ENCODE measurements around the gene CSTPP1.

Gene CSTPP1

DNA sequence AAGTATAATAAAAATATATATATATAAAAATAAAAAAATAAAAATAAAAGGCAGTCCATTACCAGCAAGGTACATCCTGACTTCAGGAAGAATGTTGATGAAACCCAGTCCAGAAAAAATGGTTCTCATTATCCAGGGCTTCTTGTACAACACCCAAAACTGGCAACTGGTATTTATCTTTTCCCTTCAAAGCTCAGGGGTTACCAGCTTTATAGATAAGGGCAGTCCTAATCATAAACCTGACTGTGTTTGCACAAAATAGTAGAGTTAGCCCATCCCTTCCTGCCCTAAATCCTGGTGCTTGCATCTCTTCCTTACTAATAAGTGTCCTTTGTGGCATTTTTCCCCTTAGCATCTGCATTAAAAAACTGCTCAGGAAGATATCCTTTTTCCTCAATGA lies 97.5 kb downstream of the CSTPP1 start:
- H3K4me3 ChIP-seq (ENCODE audit: low read length) = no peak overlapping the region
- no peaks in the 10 kb centered on the region for H3K79me2 ChIP-seq (ENCODE audit: control insufficient read depth, low read length)
- H3K36me3 ChIP-seq (ENCODE audit: control insufficient read depth, low read length) = no peaks in the 10 kb centered on the region
- H3K9me2 ChIP-seq (replicated peaks; ENCODE audit: control insufficient read depth, low read length) = no peaks in the 10 kb centered on the region
- TF ChIP-seq EZH2phosphoT487 (IDR thresholded peaks at IDR 0.05; ENCODE audit: borderline replicate concordance, low read length) (no peak), CTCF (IDR thresholded peaks at IDR 0.05; ENCODE audit: low read depth, low read length, poor library complexity, severe bottlenecking) (no peak)
- H3K27me3 ChIP-seq (ENCODE audit: control insufficient read depth, low read length) = no peaks in the 10 kb centered on the region
- H3K9me3 ChIP-seq (ENCODE audit: control insufficient read depth, insufficient read depth, low read length) = no peaks in the 10 kb centered on the region
- H3F3A ChIP-seq (ENCODE audit: control insufficient read depth, insufficient read depth) = no peaks in the 10 kb centered on the region
- H3K4me2 ChIP-seq (ENCODE audit: low read length) = no peak overlapping the region
- H4K20me1 ChIP-seq (ENCODE audit: control insufficient read depth, insufficient read depth, low read depth, low read length) = no peaks in the 10 kb centered on the region
- no peaks in the 10 kb centered on the region for H3K4me1 ChIP-seq (ENCODE audit: control insufficient read depth, low read length)
- no peak overlapping the region for H3K27ac ChIP-seq (ENCODE audit: low read depth, low read length)

- Histone ChIP-seq H3K27ac (ENCODE audit: low read depth, low read length) (no peak overlapping the region), H3K9me2 (replicated peaks; ENCODE audit: control insufficient read depth, low read length) (no peaks in the 10 kb centered on the region), H4K20me1 (ENCODE audit: control insufficient read depth, insufficient read depth, low read depth, low read length) (no peaks in the 10 kb centered on the region), H3F3A (ENCODE audit: control insufficient read depth, insufficient read depth) (no peaks in the 10 kb centered on the region), H3K9me3 (ENCODE audit: control insufficient read depth, insufficient read depth, low read length) (no peaks in the 10 kb centered on the region), H3K4me2 (ENCODE audit: low read length) (no peak overlapping the region), H3K36me3 (ENCODE audit: control insufficient read depth, low read length) (no peaks in the 10 kb centered on the region), H3K79me2 (ENCODE audit: control insufficient read depth, low read length) (no peaks in the 10 kb centered on the region), H3K27me3 (ENCODE audit: control insufficient read depth, low read length) (no peaks in the 10 kb centered on the region), H3K4me1 (ENCODE audit: control insufficient read depth, low read length) (no peaks in the 10 kb centered on the region), H3K4me3 (ENCODE audit: low read length) (no peak overlapping the region)
- TF ChIP-seq EZH2phosphoT487 (IDR thresholded peaks at IDR 0.05; ENCODE audit: borderline replicate concordance, low read length) = no peak
- TF ChIP-seq CTCF (IDR thresholded peaks at IDR 0.05; ENCODE audit: low read depth, low read length, poor library complexity, severe bottlenecking) = no peak
These were observed 98.5 kb downstream of the CSTPP1 start for GRCh38 chr11:47035108-47035507.

DNA sequence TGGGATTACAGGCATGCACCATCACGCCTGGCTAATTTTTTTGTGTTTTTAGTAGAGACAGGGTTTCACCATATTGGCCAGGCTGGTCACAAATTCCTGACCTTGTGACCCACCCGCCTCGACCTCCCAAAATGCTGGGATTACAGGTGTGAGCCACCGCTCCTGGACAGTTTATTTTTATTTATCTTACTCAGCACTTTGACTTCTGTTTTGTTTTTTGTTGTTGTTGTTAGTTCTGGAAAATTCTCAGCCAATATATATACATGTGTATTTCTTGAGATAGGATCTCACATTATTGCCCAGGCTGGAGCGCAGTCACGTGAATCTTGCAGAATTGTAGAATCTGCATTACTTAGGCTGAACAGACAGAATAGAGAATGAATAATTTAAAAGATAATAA lies 107.6 kb downstream of the CSTPP1 start:
- Histone ChIP-seq H3F3A (ENCODE audit: control insufficient read depth, insufficient read depth) (no peaks in the 10 kb centered on the region), H3K4me3 (ENCODE audit: low read length) (no peak overlapping the region), H3K4me1 (ENCODE audit: control insufficient read depth, low read length) (peaks cover 5% of the 10 kb centered on the region; the same call in 1 of the 2 replicates), H3K36me3 (ENCODE audit: control insufficient read depth, low read length) (no peaks in the 10 kb centered on the region), H3K9me2 (replicated peaks; ENCODE audit: control insufficient read depth, low read length) (no peaks in the 10 kb centered on the region), H3K27me3 (ENCODE audit: control insufficient read depth, low read length) (no peaks in the 10 kb centered on the region), H3K9me3 (ENCODE audit: control insufficient read depth, insufficient read depth, low read length) (no peaks in the 10 kb centered on the region), H3K27ac (ENCODE audit: low read depth, low read length) (no peak overlapping the region), H3K79me2 (ENCODE audit: control insufficient read depth, low read length) (no peaks in the 10 kb centered on the region), H4K20me1 (ENCODE audit: control insufficient read depth, insufficient read depth, low read depth, low read length) (no peaks in the 10 kb centered on the region), H3K4me2 (ENCODE audit: low read length) (no peak overlapping the region)
- no peak for TF ChIP-seq EZH2phosphoT487 (IDR thresholded peaks at IDR 0.05; ENCODE audit: borderline replicate concordance, low read length)

- Histone ChIP-seq H3K79me2 (ENCODE audit: control insufficient read depth, low read length) (no peaks in the 10 kb centered on the region), H3K9me3 (ENCODE audit: control insufficient read depth, insufficient read depth, low read length) (no peaks in the 10 kb centered on the region), H3K4me2 (ENCODE audit: low read length) (no peak overlapping the region), H3K36me3 (ENCODE audit: control insufficient read depth, low read length) (no peaks in the 10 kb centered on the region), H3K27ac (ENCODE audit: low read depth, low read length) (no peak overlapping the region), H3K4me3 (ENCODE audit: low read length) (no peak overlapping the region), H3K27me3 (ENCODE audit: control insufficient read depth, low read length) (no peaks in the 10 kb centered on the region), H3K9me2 (replicated peaks; ENCODE audit: control insufficient read depth, low read length) (no peaks in the 10 kb centered on the region), H3F3A (ENCODE audit: control insufficient read depth, insufficient read depth) (no peaks in the 10 kb centered on the region), H3K4me1 (ENCODE audit: control insufficient read depth, low read length) (peaks cover 5% of the 10 kb centered on the region; the same call in 1 of the 2 replicates), H4K20me1 (ENCODE audit: control insufficient read depth, insufficient read depth, low read depth, low read length) (no peaks in the 10 kb centered on the region)
- TF ChIP-seq CTCF (IDR thresholded peaks at IDR 0.05; ENCODE audit: low read depth, low read length, poor library complexity, severe bottlenecking) = no peak
- TF ChIP-seq EZH2phosphoT487 (IDR thresholded peaks at IDR 0.05; ENCODE audit: borderline replicate concordance, low read length) = no peak
These were observed 111.4 kb downstream of the CSTPP1 start for GRCh38 chr11:47047972-47048371.

All from DOHH2 (cell line).